HG02884 (cell line): Measurements from ENCODE around the gene ARHGAP42.

Experiments
- ATAC-seq: cut with Tn5 transposase; IDR thresholded peaks from one replicate; pipeline ENCODE4 v1.9.1; 2021; ENCODE audit warnings: mild to moderate bottlenecking, moderate library complexity; ENCODE audit not compliant: unreplicated experiment

Gene ARHGAP42

GRCh38 chr11:100903284-100903683 lies 216.2 kb downstream of the ARHGAP42 start:
- no peak for ATAC-seq

- ATAC-seq, result no peak
Observed at GRCh38 chr11:100905684-100906083, 218.6 kb downstream of the ARHGAP42 start.

GRCh38 chr11:100908746-100909145 lies 221.7 kb downstream of the ARHGAP42 start:
- ATAC-seq, result peak; percentile 37

- peak; percentile 94 for ATAC-seq
Observed at GRCh38 chr11:100910808-100911207, 223.7 kb downstream of the ARHGAP42 start.

- ATAC-seq, result no peak
Observed at GRCh38 chr11:100914415-100915110, 227.5 kb downstream of the ARHGAP42 start.

GRCh38 chr11:100918551-100919500 lies 231.7 kb downstream of the ARHGAP42 start:
- ATAC-seq, result no peak

DNA sequence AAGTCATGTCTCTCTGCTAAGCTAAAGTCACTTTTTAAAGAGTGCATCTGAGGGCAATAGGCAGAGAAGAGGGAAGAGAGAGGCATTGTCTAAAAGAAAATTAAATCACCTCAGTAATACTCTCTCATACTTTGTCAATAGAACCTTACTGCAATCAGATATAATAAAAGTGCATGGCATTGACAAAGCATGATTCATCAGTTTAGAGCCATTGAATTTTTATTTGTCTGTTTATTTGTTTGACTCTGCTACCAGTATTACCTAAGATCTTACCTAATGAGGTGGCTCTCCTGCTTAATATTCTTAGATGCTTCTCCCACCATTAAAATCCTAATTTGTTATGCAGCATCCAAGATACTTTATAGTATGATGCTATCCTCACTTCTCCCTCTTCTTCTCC lies 233.5 kb downstream of the ARHGAP42 start:
- no peak for ATAC-seq

- ATAC-seq, result no peak
Observed at GRCh38 chr11:100922121-100922520, 235.0 kb downstream of the ARHGAP42 start.

- no peak for ATAC-seq
Observed at GRCh38 chr11:100923555-100923954, 236.5 kb downstream of the ARHGAP42 start.

DNA sequence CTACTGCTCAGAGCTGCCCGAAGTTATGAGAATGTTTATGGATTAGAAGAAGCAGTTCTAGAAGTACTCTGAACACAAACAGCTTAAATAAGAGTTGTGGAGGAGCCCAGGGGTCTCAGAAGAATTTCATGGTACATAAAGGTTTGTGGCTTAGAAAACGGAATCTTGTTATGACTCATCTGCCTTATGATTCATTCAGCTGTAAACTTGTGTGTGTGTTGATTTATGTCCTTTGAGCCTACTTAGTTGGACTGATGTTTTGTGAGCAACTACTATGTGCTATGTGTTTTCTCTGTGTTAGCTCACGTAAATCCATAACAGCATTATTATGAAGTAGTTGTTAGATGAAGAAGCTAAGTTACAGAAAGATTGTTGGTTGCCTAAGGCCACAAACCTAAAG lies 238.8 kb downstream of the ARHGAP42 start:
- peak; percentile 86 for ATAC-seq

DNA sequence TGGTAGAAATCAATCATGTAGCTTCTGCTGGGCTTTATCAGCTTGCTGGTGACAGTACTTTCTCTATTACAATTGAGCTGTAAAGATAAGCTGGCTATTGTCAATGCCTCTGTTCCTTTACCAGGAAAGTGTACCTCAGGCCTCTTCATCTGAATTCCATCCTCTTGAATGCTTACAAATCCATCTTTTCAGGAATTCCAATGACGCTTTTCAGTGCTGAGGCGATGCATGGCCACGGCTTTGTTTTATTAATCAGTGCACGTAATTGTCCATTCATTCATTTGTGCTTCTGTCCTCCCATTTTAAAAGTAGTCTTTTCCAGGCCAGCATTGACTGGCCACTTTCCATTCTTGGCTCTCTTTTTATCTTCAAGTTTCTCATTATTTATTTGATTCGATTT lies 240.5 kb downstream of the ARHGAP42 start:
- ATAC-seq, result no peak

GRCh38 chr11:100928426-100928825 lies 241.3 kb downstream of the ARHGAP42 start:
- no peak for ATAC-seq

- peak; percentile 57 for ATAC-seq
Observed at GRCh38 chr11:100929377-100929776, 242.3 kb downstream of the ARHGAP42 start.

GRCh38 chr11:100930185-100930778 lies 243.2 kb downstream of the ARHGAP42 start:
- ATAC-seq, result no peak

DNA sequence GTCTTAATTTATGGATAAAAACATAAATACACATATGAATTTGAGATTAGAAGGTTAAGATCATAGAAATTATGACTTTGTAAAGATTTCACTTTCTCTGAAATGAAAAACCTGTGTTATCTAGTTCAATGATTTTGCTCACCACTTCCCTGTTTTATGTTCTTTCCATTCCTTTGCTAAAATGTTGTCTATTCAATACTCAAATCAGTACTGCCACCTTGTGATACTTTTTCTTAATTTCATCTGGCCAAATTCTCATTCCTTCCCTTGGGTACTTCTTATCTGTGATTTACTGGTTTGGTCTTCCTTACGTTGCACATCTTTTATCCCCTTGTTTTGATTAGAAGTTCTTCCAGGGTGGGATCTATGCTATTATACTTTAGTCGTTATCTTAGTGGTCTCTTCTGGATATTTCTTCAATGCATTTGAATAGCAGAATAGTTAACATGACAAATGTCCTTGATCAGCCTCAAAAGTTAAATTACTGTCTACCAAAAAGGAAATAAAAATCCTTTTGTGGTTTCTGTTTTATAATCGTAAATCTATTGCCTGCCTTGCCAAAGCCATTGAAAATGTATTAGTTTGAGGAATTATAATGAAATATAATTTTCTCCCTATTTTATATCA lies 245.5 kb downstream of the ARHGAP42 start:
- no peak for ATAC-seq

- no peak for ATAC-seq
Observed at GRCh38 chr11:100936781-100937180, 249.7 kb downstream of the ARHGAP42 start.

DNA sequence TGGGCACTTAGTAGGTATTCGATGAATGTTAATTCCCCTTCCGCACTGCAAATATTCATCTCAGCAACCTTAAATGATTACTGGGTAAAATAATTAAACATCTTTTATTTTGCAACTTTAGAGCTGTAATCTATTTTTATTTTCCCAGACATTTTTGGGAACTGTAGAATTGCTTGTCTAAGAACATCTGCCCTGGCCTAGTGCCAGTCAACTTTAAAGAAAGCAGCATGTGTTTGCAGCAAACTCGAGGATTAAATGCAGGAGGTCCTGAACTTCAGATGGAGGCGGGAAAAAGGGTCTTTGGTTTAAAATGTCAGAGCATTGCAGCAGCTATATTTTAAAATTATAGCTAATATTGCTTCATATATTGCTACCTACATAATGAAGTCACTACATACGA lies 252.5 kb downstream of the ARHGAP42 start:
- no peak for ATAC-seq

GRCh38 chr11:100940111-100940510 lies 253.0 kb downstream of the ARHGAP42 start:
- no peak for ATAC-seq

DNA sequence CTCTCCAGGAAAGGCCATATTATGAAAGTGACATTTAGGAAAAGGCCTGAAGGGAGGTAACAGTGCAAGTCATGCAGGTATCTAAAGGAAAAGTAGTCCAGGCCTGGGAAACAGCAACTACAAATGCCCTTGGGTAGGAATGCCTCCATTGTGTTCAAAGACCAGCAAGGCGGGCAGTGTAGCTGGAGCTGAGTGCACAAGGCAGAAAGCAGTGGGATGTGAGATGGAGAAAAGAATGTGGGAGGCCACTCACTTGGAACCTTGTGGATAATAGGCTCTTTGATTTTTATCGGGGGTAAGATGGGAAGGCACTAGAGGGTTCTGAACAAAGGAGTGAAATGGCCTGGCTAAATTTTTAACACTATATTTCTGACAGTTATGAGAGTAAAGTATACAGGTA lies 253.9 kb downstream of the ARHGAP42 start:
- ATAC-seq, result no peak

DNA sequence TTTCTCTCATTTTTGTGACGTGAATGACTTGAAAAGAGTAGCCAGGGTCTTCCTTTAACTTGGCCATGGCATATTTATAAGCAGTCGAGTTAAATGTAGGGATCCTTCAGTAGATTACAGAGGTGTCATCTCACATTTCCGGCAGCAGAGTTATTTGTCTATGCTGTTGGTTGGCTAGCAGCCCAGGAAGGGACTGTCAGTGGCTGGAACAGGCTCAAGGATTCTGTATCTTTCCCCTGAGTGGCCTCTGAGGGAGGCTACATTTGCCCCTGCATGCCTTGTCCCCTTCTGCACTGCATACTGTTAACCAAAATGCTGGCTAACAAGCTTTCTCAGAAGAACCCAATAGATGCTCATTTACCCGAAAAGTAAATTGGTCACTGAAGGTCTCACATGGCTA lies 254.9 kb downstream of the ARHGAP42 start:
- no peak for ATAC-seq

GRCh38 chr11:100948936-100949335 lies 261.8 kb downstream of the ARHGAP42 start:
- ATAC-seq, result no peak
